A673 (cell line): ENCODE results near the gene DOCK6. TPM values are rescaled to one million over a fixed set of nuclear protein-coding genes. Genes with fewer than 3 reads are reported as not detected.

ENCODE experiments used
- BruUV-seq: library from RNA; stranded (reverse); fragments of 400-500 nt; replicated peaks from 2 replicates; lab custom pipeline; 2021; lab: Mats Ljungman, UMichigan
- CTCF ChIA-PET: fragments of 300-600 bp; sonication (Branson Sonifier 250); formaldehyde crosslinking; loops from one replicate; lab custom pipeline; 2022; ENCODE audit warnings: antibody characterized with exemption; lab: Charles Lee
- POLR2A ChIA-PET: fragments of 300-600 bp; sonication (Branson Sonifier 250); formaldehyde crosslinking; loops from one replicate; lab custom pipeline; 2022; ENCODE audit warnings: antibody characterized with exemption; ENCODE audit not compliant: low non-redundant PET; lab: Charles Lee
- DNase-seq: peaks from one replicate; pipeline ENCODE4 v3.0.0-alpha.2; 2015; ENCODE audit warnings: low spot score
- H3K27ac ChIP-seq: fragments of 200-600 bp; sonication (generic); 2 replicates; pipeline ENCODE4 v1.5.1; 2016; ENCODE audit warnings: mixed run types, low read depth, mild to moderate bottlenecking, mixed read lengths, antibody characterized with exemption, low read length; ENCODE audit not compliant: poor library complexity, severe bottlenecking
- H3K27me3 ChIP-seq: fragments of 200-600 bp; sonication (generic); replicated peaks from 2 replicates; pipeline ENCODE4 v1.6.1; 2017; ENCODE audit warnings: mixed run types, low read depth, mild to moderate bottlenecking, mixed read lengths, antibody characterized with exemption, low read length; ENCODE audit not compliant: insufficient read depth, poor library complexity
- H3K36me3 ChIP-seq: fragments of 200-600 bp; sonication (generic); 2 replicates; pipeline ENCODE4 v1.6.1; 2016; ENCODE audit warnings: mixed run types, mild to moderate bottlenecking, mixed read lengths, antibody characterized with exemption, low read length; ENCODE audit not compliant: insufficient read depth, poor library complexity, severe bottlenecking
- H3K4me1 ChIP-seq: fragments of 200-600 bp; sonication (generic); 2 replicates; pipeline ENCODE4 v1.6.1; 2017; ENCODE audit warnings: mixed run types, mild to moderate bottlenecking, mixed read lengths, antibody characterized with exemption, low read length; ENCODE audit not compliant: insufficient read depth, poor library complexity, severe bottlenecking
- H3K4me3 ChIP-seq: fragments of 200-600 bp; sonication (generic); 2 replicates; pipeline ENCODE4 v1.5.1; 2016; ENCODE audit warnings: low read depth, mixed run types, mild to moderate bottlenecking, mixed read lengths, low read length; ENCODE audit not compliant: poor library complexity, severe bottlenecking
- H3K9me3 ChIP-seq: fragments of 200-600 bp; sonication (generic); 2 replicates; pipeline ENCODE4 v1.6.1; 2016; ENCODE audit warnings: mixed run types, low read depth, mild to moderate bottlenecking, mixed read lengths, antibody characterized with exemption, low read length; ENCODE audit not compliant: poor library complexity, severe bottlenecking
- CTCF ChIP-seq: fragments of 300-800, 200-600 bp; sonication (generic); conservative IDR thresholded peaks from 2 replicates; pipeline ENCODE4 v1.5.1; 2017; ENCODE audit warnings: low read depth, mild to moderate bottlenecking, antibody characterized with exemption, low read length, moderate library complexity, mixed read lengths
- EZH2 ChIP-seq: fragments of 200-600 bp; sonication (generic); IDR thresholded peaks from 2 replicates; pipeline ENCODE4 v1.6.1; 2017; ENCODE audit warnings: borderline replicate concordance, low read depth, mild to moderate bottlenecking, mixed read lengths, antibody characterized with exemption, low read length; ENCODE audit not compliant: poor library complexity, severe bottlenecking
- intact Hi-C: fragments of 100-400 bp; cut with micrococcal nuclease; formaldehyde crosslinking; loops from one replicate; pipeline ENCODE4 v1.10.0; 2022; ENCODE audit not compliant: unreplicated experiment
- total RNA-seq: library from RNA; stranded (reverse); gene quantifications from 2 replicates; pipeline ENCODE4 v1.2.3, GENCODE V29; 2021

The DOCK6 gene
- total RNA-seq, 1 experiment from 2014 or later, result 15.6 TPM

GRCh38 chr19:11195681-11196080 is 66.6 kb downstream of the DOCK6 start:
- TF ChIP-seq CTCF (no peak), EZH2 (no peak)
- POLR2A ChIA-PET, result no interaction called here
- Histone ChIP-seq H3K27me3 (no peaks in the 10 kb centered on the region), H3K9me3 (no peaks in the 10 kb centered on the region), H3K36me3 (peaks cover 29% of the 10 kb centered on the region), H3K27ac (peak overlapping the region; percentile 66), H3K4me3 (peak overlapping the region; percentile 24), H3K4me1 (peaks cover 32% of the 10 kb centered on the region)
- no peak for DNase-seq
- no TSS peak for BruUV-seq
- CTCF ChIA-PET, result no interaction called here
- intact Hi-C loops, result no loop called here

- Histone ChIP-seq H3K27ac (peak overlapping the region; percentile 66), H3K36me3 (peaks cover 29% of the 10 kb centered on the region), H3K27me3 (no peaks in the 10 kb centered on the region), H3K4me1 (peaks cover 32% of the 10 kb centered on the region), H3K9me3 (no peaks in the 10 kb centered on the region), H3K4me3 (peak overlapping the region; percentile 24)
- intact Hi-C loops, result no loop called here
- DNase-seq, result no peak
- ChIA-PET CTCF (no interaction called here), POLR2A (no interaction called here)
- TF ChIP-seq EZH2 (no peak), CTCF (no peak)
- no TSS peak for BruUV-seq
These were observed 67.4 kb downstream of the DOCK6 start for GRCh38 chr19:11194656-11195558.

- BruUV-seq, result no TSS peak
- DNase-seq, result no peak
- intact Hi-C loops, result no loop called here
- peaks cover 32% of the 10 kb centered on the region for H3K4me1 ChIP-seq
- H3K27me3 ChIP-seq, result no peaks in the 10 kb centered on the region
- ChIA-PET CTCF (no interaction called here), POLR2A (no interaction called here)
- no peak overlapping the region for H3K4me3 ChIP-seq
- H3K9me3 ChIP-seq, result no peaks in the 10 kb centered on the region
- H3K27ac ChIP-seq, result peak overlapping the region; percentile 66
- TF ChIP-seq EZH2, result no peak
- TF ChIP-seq CTCF, result no peak
- peaks cover 34% of the 10 kb centered on the region for H3K36me3 ChIP-seq
These were observed 68.2 kb downstream of the DOCK6 start for GRCh38 chr19:11194173-11194572.
